Neural cell (in vitro differentiated cells): ENCODE data around the gene CDK3. TPM values are rescaled to one million over a fixed set of nuclear protein-coding genes. Genes with fewer than 3 reads are reported as not detected.

ENCODE experiments used
- H2AFZ ChIP-seq: fragments of 200-600, 300-800 bp; sonication (generic), shearing (Covaris generic); 2 replicates; pipeline ENCODE4 v1.6.0; 2014; ENCODE audit warnings: low read depth, mild to moderate bottlenecking, antibody characterized with exemption, low read length, moderate library complexity
- H3F3A ChIP-seq: fragments of 200-600 bp; shearing (Covaris generic); 2 replicates; pipeline ENCODE4 v1.6.1; 2016; ENCODE audit warnings: mild to moderate bottlenecking, moderate library complexity, mixed read lengths, antibody characterized with exemption, low read length; ENCODE audit not compliant: insufficient read depth, poor library complexity, severe bottlenecking
- H3K27ac ChIP-seq: fragments of 200-600, 300-800 bp; sonication (generic), shearing (Covaris generic); 2 replicates; pipeline ENCODE4 v1.5.1; 2014; ENCODE audit warnings: mild to moderate bottlenecking, low read length, moderate library complexity
- H3K27me3 ChIP-seq: fragments of 300-800, 200-600 bp; sonication (generic), shearing (Covaris generic); 2 replicates; pipeline ENCODE4 v1.6.0; 2014; ENCODE audit warnings: mild to moderate bottlenecking, low read depth, low read length, moderate library complexity; ENCODE audit not compliant: insufficient read depth
- H3K36me3 ChIP-seq: fragments of 300-800, 200-600 bp; sonication (generic), shearing (Covaris generic); 2 replicates; pipeline ENCODE4 v1.5.1; 2014; ENCODE audit warnings: mild to moderate bottlenecking, antibody characterized with exemption, low read length, moderate library complexity; ENCODE audit not compliant: insufficient read depth
- H3K4me2 ChIP-seq: fragments of 300-800, 200-600 bp; sonication (generic), shearing (Covaris generic); 2 replicates; pipeline ENCODE4 v1.6.0; 2014; ENCODE audit warnings: mild to moderate bottlenecking, low read length
- H3K4me3 ChIP-seq: fragments of 300-800, 200-600 bp; sonication (generic), shearing (Covaris generic); 2 replicates; pipeline ENCODE4 v1.5.1; 2014; ENCODE audit warnings: mild to moderate bottlenecking, low read length, moderate library complexity
- H3K79me2 ChIP-seq: fragments of 200-600 bp; shearing (Covaris generic); replicated peaks from 2 replicates; pipeline ENCODE4 v1.6.0; 2014; ENCODE audit warnings: mild to moderate bottlenecking, low read length, moderate library complexity; ENCODE audit not compliant: insufficient read depth
- H3K9ac ChIP-seq: fragments of 300-800, 200-600 bp; sonication (generic), shearing (Covaris generic); 2 replicates; pipeline ENCODE4 v1.6.1; 2016; ENCODE audit warnings: mild to moderate bottlenecking, low read length, mixed read lengths
- H3K9me2 ChIP-seq: fragments of 200-600 bp; shearing (Covaris generic); 2 replicates; pipeline ENCODE4 v1.6.1; 2016; ENCODE audit warnings: mild to moderate bottlenecking, low read length, mixed read lengths; ENCODE audit not compliant: insufficient read depth
- H3K9me3 ChIP-seq: fragments of 200-600, 300-800 bp; sonication (generic), shearing (Covaris generic); 2 replicates; pipeline ENCODE4 v1.6.1; 2016; ENCODE audit warnings: mild to moderate bottlenecking, mixed run types, low read length, moderate library complexity, mixed read lengths
- H4K20me1 ChIP-seq: fragments of 200-600 bp; shearing (Covaris generic); 2 replicates; pipeline ENCODE4 v1.6.1; 2016; ENCODE audit warnings: mild to moderate bottlenecking, mixed run types; ENCODE audit not compliant: insufficient read depth
- CTCF ChIP-seq: fragments of 450-650 bp; IDR thresholded peaks from 2 replicates; pipeline ENCODE4 v1.5.1; 2014; ENCODE audit warnings: antibody characterized with exemption, mild to moderate bottlenecking, moderate library complexity; ENCODE audit not compliant: poor library complexity, severe bottlenecking
- EP300 ChIP-seq: fragments of 450-650 bp; conservative IDR thresholded peaks from 2 replicates; pipeline ENCODE4 v1.6.1; 2014; ENCODE audit warnings: antibody characterized with exemption, mild to moderate bottlenecking, moderate library complexity; ENCODE audit not compliant: poor library complexity, severe bottlenecking
- EZH2 ChIP-seq: fragments of 200-600, 300-800 bp; shearing (Covaris generic), sonication (generic); IDR thresholded peaks from 2 replicates; pipeline ENCODE4 v1.6.1; 2014; ENCODE audit warnings: antibody characterized with exemption, low read length, borderline replicate concordance, mild to moderate bottlenecking; ENCODE audit not compliant: insufficient read depth, poor library complexity, severe bottlenecking
- MXI1 ChIP-seq: fragments of 450-650 bp; conservative IDR thresholded peaks from 2 replicates; pipeline ENCODE4 v1.6.1; 2014; ENCODE audit warnings: antibody characterized with exemption, mild to moderate bottlenecking; ENCODE audit not compliant: poor library complexity, severe bottlenecking
- POLR2AphosphoS5 ChIP-seq: IDR thresholded peaks from 2 replicates; pipeline ENCODE4 v1.6.1; 2012
- RAD21 ChIP-seq: fragments of 450-650 bp; conservative IDR thresholded peaks from 2 replicates; pipeline ENCODE4 v1.6.1; 2014; ENCODE audit warnings: antibody characterized with exemption, mild to moderate bottlenecking, moderate library complexity
- REST ChIP-seq: IDR thresholded peaks from 2 replicates; pipeline ENCODE4 v1.6.1; 2012; ENCODE audit warnings: borderline replicate concordance
- SMC3 ChIP-seq: fragments of 450-650 bp; conservative IDR thresholded peaks from 2 replicates; pipeline ENCODE4 v1.6.1; 2014; ENCODE audit warnings: antibody characterized with exemption, mild to moderate bottlenecking, moderate library complexity; ENCODE audit not compliant: poor library complexity
- TAF1 ChIP-seq: IDR thresholded peaks from 2 replicates; pipeline ENCODE4 v1.6.1; 2012; ENCODE audit warnings: low read depth
- polyA plus RNA-seq: library from polyadenylated mRNA; depleted of rRNA; stranded (reverse); fragments of >200 nt; gene quantifications from 2 replicates; pipeline ENCODE4 v1.2.3, GENCODE V29; 2014

The CDK3 gene
- polyA plus RNA-seq, 1 donor from 2014 or later, result 29.2 TPM

- Histone ChIP-seq H2AFZ (no peak overlapping the region), H3K36me3 (no peaks in the 10 kb centered on the region), H3K9me2 (no peaks in the 10 kb centered on the region), H3K9ac (no peak overlapping the region), H3K9me3 (no peaks in the 10 kb centered on the region), H3K27me3 (no peaks in the 10 kb centered on the region), H3F3A (no peaks in the 10 kb centered on the region), H4K20me1 (no peaks in the 10 kb centered on the region), H3K4me3 (no peak overlapping the region), H3K4me2 (no peak overlapping the region), H3K27ac (no peak overlapping the region), H3K79me2 (no peaks in the 10 kb centered on the region)
- TF ChIP-seq SMC3 (no peak), EP300 (no peak), RAD21 (no peak), POLR2AphosphoS5 (no peak), EZH2 (no peak), CTCF (no peak), REST (no peak), MXI1 (no peak), TAF1 (no peak)
Observed at GRCh38 chr17:76008208-76008607, 7.6 kb downstream of the CDK3 start.

- Histone ChIP-seq H3K4me2 (no peak overlapping the region), H3K9me2 (no peaks in the 10 kb centered on the region), H3F3A (no peaks in the 10 kb centered on the region), H3K9me3 (no peaks in the 10 kb centered on the region), H3K4me3 (no peak overlapping the region), H3K27ac (no peak overlapping the region), H3K27me3 (no peaks in the 10 kb centered on the region), H2AFZ (no peak overlapping the region), H3K36me3 (no peaks in the 10 kb centered on the region), H3K79me2 (no peaks in the 10 kb centered on the region), H4K20me1 (no peaks in the 10 kb centered on the region), H3K9ac (no peak overlapping the region)
- TF ChIP-seq RAD21 (no peak), EP300 (no peak), REST (no peak), TAF1 (no peak), CTCF (no peak), SMC3 (no peak), MXI1 (no peak), POLR2AphosphoS5 (no peak), EZH2 (no peak)
Observed at GRCh38 chr17:76008630-76009425, 8.2 kb downstream of the CDK3 start.
